NCI-H2227 treated with DMSO at 0.1 percent for 48 hours (cell line): ENCODE results near the gene OR11G2.
"Not testable (repeated sequence)": the region's sequence is repeated elsewhere in the genome, so short reads cannot be mapped to it uniquely, and the experiment has no call there.

Experiments used
- DNase-seq: peaks from one replicate; lab custom pipeline; 2025; lab: John Stamatoyannopoulos, UW

The OR11G2 gene

DNA sequence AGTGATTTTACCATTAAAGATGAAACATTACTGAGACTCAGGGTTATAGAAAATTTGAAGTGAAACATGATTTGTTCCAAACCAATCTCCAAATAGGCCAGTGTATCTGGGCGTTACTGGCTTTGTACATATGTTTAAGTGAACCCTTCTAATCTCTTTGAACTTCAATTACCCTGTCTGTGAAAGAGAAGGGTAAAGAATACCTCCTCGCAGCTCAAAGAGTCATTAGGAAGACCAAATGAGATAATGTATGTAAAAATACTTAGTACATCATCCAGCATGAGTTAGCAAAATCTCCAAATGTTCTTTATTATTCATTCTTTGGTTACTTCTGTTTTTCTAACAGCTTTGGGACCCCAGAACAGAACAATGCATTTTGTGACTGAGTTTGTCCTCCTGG is 32.7 kb downstream of the OR11G2 start, which contains the start of gene OR11H6:
Gene OR11H6 (plus strand): TSS at position 301 of the 400 bp plus-strand sequence. CDS start 0 bp downstream, at position 301.
- DNase-seq: no peak

DNA sequence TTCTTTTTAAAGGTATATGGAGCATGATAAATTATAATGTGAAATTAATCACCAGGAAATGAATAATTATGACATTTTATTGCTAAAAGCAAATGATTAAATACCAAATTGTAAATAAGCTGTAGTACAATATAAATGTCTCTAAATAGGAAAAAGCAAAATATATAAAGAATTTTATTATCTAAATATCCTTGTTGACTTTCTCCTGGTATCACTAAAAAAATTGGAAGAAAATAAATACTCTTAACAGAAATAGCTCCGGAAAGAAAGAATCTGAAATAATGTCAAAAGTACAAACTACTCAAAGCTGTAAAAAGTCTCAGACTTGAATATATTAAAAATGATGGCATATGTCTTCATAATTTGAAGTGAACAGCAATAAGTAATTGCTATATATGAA is 38.0 kb downstream of the OR11G2 start, which contains the start of gene OR11H7:
Gene OR11H7 (plus strand): TSS at position 301 of the 400 bp plus-strand sequence.
- no peak for DNase-seq

GRCh38 chr14:20235415-20235814 is 44.7 kb downstream of the OR11G2 start:
- DNase-seq: not testable (repeated sequence)

DNA sequence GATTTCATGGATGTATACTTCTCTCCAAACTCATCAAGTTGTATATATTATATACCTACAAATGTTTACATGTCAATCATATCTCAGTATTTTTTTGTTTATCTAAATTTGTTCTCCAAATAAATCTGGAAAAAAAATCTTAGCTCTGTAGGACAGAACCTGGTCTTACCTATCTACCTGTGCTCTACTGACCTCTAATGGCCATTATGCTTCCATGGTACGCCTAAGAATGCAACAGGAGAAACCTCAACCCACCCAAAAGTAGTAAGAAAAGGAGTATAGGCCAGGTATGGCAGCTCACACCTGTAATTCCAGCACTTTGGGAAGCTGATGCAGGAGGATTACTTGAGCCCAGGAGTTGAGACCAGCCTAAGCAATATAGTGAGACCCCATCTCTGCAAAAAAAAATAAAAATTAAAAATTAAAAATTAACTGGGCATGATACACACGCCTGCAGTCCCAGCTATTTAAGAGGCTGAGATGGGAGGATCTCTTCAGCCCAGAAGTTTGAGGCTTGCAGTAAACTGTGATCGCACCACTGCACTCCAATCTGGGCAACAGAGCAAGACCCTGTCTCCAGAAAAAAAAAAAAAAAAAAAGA is 57.0 kb downstream of the OR11G2 start:
- DNase-seq: no peak
